HEK293T (cell line): ENCODE results near the gene DRD2.

Experiments used
- CTCF ChIA-PET: fragments of 350-600 bp; formaldehyde crosslinking; extraction: SDS; loops from one replicate; lab custom pipeline; 2021; ENCODE audit warnings: antibody characterized with exemption, inconsistent platforms; lab: Yijun Ruan, JAX
- POLR2A ChIA-PET: fragments of 350-600 bp; formaldehyde crosslinking; extraction: SDS; loops from one replicate; lab custom pipeline; 2020; ENCODE audit warnings: antibody characterized with exemption, inconsistent platforms; lab: Yijun Ruan, JAX
- DNase-seq: peaks from one replicate; pipeline ENCODE4 v3.0.0; 2012; ENCODE audit warnings: mixed read lengths; ENCODE audit errors: extremely low spot score
- ARNT ChIP-seq: fragments of 450-650 bp; IDR thresholded peaks from 2 replicates; pipeline ENCODE4 v1.6.1; 2017; ENCODE audit warnings: mild to moderate bottlenecking
- BHLHE40 ChIP-seq: fragments of 450-650 bp; IDR thresholded peaks from 2 replicates; pipeline ENCODE4 v1.6.1; 2016; ENCODE audit warnings: mild to moderate bottlenecking, moderate library complexity, borderline replicate concordance
- CTBP1 ChIP-seq: fragments of 450-650 bp; IDR thresholded peaks from 2 replicates; pipeline ENCODE4 v1.6.1; 2016; ENCODE audit warnings: borderline replicate concordance
- ELF4 ChIP-seq: fragments of 450-650 bp; IDR thresholded peaks from 2 replicates; pipeline ENCODE4 v1.6.1; 2017; ENCODE audit warnings: antibody characterized with exemption
- FOXA1 ChIP-seq: fragments of 450-650 bp; IDR thresholded peaks from 2 replicates; pipeline ENCODE4 v1.6.1; 2016; ENCODE audit warnings: mild to moderate bottlenecking
- FOXK2 ChIP-seq: fragments of 450-650 bp; IDR thresholded peaks from 2 replicates; pipeline ENCODE4 v1.6.1; 2016; ENCODE audit warnings: mild to moderate bottlenecking
- FOXM1 ChIP-seq: fragments of 450-650 bp; IDR thresholded peaks from 2 replicates; pipeline ENCODE4 v1.6.1; 2017; ENCODE audit warnings: mild to moderate bottlenecking, borderline replicate concordance
- HDGF ChIP-seq: fragments of 450-650 bp; IDR thresholded peaks from 2 replicates; pipeline ENCODE4 v1.6.1; 2017; ENCODE audit warnings: antibody characterized with exemption, borderline replicate concordance
- L3MBTL2 ChIP-seq: fragments of 450-650 bp; conservative IDR thresholded peaks from 2 replicates; pipeline ENCODE4 v1.6.1; 2016; ENCODE audit warnings: mild to moderate bottlenecking
- LEF1 ChIP-seq: fragments of 450-650 bp; IDR thresholded peaks from 2 replicates; pipeline ENCODE4 v1.6.1; 2017; ENCODE audit warnings: mild to moderate bottlenecking, borderline replicate concordance
- NFRKB ChIP-seq: fragments of 450-650 bp; IDR thresholded peaks from 2 replicates; pipeline ENCODE4 v1.6.1; 2016; ENCODE audit warnings: mild to moderate bottlenecking, moderate library complexity
- SP1 ChIP-seq: fragments of 450-650 bp; IDR thresholded peaks from 2 replicates; pipeline ENCODE4 v1.6.1; 2017
- SUZ12 ChIP-seq: fragments of 450-650 bp; IDR thresholded peaks from 2 replicates; pipeline ENCODE4 v1.6.1; 2016; ENCODE audit warnings: mild to moderate bottlenecking
- TARDBP ChIP-seq: fragments of 450-650 bp; IDR thresholded peaks from 2 replicates; pipeline ENCODE4 v1.6.1; 2016
- ZNF384 ChIP-seq: fragments of 450-650 bp; IDR thresholded peaks from 2 replicates; pipeline ENCODE4 v1.6.1; 2016
- TF ChIP-seq, protein P1 (sequence below): fragments of 450-650 bp; IDR thresholded peaks from 2 replicates; pipeline ENCODE4 v1.6.1; 2016

Gene DRD2

DNA sequence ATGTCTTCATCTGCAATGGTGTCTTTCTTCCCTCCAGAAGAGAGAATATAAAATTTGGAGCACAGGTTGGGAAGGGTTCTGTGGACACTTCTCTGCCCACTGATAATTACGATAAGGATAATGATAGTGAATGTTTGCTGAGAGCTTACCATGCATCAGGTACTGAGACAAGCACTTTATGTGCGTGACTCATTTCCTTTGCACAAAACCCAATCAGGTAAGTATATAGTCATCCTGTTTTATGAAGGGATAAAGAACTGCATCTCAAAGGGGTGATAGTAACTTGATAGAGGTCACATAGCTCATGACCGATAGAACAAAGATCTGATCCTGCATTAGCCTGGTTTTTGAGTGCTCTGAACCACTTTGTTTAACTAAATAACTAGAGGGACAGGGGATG, 9.4 kb downstream of the DRD2 start:
- ChIA-PET POLR2A (no interaction called here), CTCF (interaction anchor here (1.0 kb wide), 1 partner anchor 8 kb away, joined by 4 read pairs; no protein-coding TSS in a partner anchor)
- no peak for DNase-seq
- TF ChIP-seq SUZ12, result no peak
- TF ChIP-seq, protein P1, sequence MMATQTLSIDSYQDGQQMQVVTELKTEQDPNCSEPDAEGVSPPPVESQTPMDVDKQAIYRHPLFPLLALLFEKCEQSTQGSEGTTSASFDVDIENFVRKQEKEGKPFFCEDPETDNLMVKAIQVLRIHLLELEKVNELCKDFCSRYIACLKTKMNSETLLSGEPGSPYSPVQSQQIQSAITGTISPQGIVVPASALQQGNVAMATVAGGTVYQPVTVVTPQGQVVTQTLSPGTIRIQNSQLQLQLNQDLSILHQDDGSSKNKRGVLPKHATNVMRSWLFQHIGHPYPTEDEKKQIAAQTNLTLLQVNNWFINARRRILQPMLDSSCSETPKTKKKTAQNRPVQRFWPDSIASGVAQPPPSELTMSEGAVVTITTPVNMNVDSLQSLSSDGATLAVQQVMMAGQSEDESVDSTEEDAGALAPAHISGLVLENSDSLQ, result no peak
- no peak for TF ChIP-seq NFRKB
- no peak for TF ChIP-seq FOXA1
- TF ChIP-seq SP1, result no peak
- TF ChIP-seq FOXK2, result no peak
- no peak for TF ChIP-seq ELF4
- TF ChIP-seq HDGF, result no peak

DNA sequence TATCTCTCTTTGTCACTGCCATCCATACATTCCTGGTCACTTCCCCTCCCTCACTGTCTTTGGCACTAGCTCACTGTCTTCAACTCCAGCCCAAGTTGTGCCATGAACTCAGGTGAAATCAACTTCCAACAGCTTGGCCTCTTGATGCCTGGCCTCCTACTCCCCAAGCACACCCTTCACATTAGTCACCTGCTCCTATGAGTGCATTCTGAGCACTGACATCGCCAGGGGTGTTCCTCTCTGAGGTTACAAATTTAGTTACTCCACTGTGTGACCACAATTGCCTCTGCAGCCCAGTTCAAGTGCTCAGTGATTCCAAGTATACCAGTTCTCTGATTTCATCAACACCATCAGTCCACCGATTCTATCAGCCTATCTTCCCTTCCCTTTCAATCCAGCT, 10.8 kb downstream of the DRD2 start:
- DNase-seq, result no peak
- ChIA-PET POLR2A (no interaction called here), CTCF (no interaction called here)
- TF ChIP-seq, protein P1, result no peak

DNA sequence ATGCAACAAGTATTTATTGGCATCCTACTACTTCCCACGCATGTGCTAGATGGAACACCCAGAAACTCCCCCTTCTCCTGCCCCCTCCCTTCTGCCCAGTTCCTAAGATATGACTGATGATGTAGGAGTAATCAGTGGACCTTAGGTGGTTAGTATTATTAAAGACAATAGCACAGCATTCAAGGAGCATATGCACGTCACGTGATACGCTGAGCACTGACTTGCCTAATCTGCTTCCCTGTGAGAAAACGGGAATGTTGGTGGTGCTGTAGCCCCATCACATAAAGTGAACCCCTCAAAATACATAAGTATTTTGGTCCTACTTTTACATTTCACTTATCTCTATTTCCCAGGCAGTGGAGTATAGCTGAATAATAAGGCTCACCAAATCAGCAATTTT, 12.4 kb downstream of the DRD2 start:
- ChIA-PET POLR2A (no interaction called here), CTCF (no interaction called here)
- no peak for TF ChIP-seq TARDBP
- TF ChIP-seq FOXM1, result no peak
- TF ChIP-seq FOXK2, result no peak
- TF ChIP-seq HDGF, result no peak
- DNase-seq, result no peak

DNA sequence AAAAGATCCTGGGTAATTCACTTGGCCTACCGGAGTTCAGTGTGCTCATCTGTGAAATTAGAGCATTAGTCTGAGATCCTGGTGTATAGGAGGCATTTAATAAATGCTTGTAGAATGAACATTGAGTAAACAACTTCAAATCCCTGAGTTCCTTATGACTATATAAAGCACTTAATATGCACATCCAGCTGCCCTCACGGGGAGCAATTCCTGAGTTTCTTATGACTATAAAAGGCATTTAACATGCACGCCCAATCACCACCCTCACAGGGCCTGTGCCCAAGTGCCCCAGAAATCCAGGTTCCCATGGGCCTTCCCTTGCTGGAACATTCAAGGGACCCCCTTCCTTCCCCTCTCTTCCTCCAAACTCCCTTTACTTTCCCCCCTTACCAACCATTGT, 13.6 kb downstream of the DRD2 start:
- POLR2A ChIA-PET, result no interaction called here
- no peak for DNase-seq
- TF ChIP-seq TARDBP (no peak), ARNT (no peak), LEF1 (no peak), NFRKB (no peak), ZNF384 (no peak), FOXA1 (no peak), HDGF (no peak)
- CTCF ChIA-PET, result no interaction called here

DNA sequence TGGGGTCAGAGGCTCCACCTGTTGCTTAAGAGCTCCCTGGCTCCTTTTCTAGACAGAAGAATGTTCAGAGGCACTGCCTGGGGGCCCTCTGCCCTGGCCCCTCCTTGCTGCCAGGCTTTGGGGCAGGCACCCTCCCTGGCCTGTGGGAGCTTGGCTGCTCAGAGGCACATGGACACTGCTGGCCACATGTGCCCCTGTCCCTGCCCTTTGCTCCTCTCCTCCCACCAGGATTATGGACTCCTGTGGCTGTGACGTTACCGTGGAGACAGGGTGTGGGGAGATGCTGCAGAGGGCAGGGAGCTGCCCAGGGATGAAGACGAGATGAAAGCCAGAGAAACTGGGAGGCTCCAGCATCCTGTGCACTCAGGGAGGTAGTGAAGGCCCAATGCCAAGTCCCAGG, 14.7 kb downstream of the DRD2 start:
- no peak for TF ChIP-seq ARNT
- TF ChIP-seq ELF4, result no peak
- TF ChIP-seq FOXA1, result no peak
- TF ChIP-seq SP1, result no peak
- TF ChIP-seq HDGF, result no peak
- no peak for TF ChIP-seq NFRKB
- no peak for TF ChIP-seq SUZ12
- no peak for TF ChIP-seq L3MBTL2
- TF ChIP-seq FOXM1, result no peak
- TF ChIP-seq TARDBP, result no peak
- no peak for TF ChIP-seq BHLHE40
- no peak for TF ChIP-seq LEF1
- no peak for TF ChIP-seq CTBP1
- TF ChIP-seq, protein P1, result no peak
- ChIA-PET CTCF (no interaction called here), POLR2A (no interaction called here)
- no peak for DNase-seq

DNA sequence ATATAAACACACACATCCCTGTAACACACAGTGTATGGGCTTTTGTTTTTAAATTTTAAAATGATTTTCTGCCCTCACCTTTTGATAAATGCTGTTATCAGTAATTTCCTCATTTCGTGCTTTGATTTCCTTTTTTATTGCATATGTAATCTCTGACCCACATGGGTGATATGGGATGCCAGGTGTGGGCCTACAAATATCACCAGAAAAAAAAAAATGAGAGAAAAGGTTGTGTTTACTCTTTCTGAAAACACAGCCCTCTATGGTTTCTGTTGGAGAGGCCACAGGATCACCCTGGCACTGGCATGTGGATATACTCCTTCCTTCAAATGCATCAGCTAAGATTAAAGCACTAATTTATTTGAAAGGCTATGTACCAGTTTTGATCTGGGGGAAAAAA, 17.0 kb downstream of the DRD2 start:
- ChIA-PET POLR2A (no interaction called here), CTCF (interaction anchor here (1.2 kb wide), 1 partner anchor 56 kb away, joined by 3 read pairs; no protein-coding TSS in a partner anchor)
- TF ChIP-seq LEF1 (no peak), FOXK2 (no peak), ARNT (no peak), TARDBP (no peak), FOXM1 (no peak), FOXA1 (no peak), ELF4 (no peak), NFRKB (no peak), ZNF384 (no peak), HDGF (no peak), L3MBTL2 (no peak)
- DNase-seq, result no peak

DNA sequence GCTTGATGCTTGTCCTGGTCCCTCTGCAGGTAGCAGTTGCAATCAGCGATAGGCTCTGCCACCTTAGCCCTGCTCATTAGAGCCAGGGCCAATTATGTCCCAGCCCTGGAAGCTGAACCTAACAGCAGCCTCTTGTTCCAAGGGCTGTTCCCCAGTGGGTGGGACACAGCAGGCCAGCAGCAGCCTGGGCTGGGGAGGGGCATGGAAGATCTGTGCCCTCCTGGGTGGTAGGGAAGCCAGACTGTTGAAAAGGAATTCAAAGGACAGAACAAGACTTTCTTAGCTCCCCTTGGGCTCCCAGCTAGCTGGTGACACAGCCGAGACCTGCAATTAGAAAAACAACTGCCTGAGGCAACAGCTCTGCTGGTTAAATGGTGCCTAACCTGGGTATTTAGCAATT, 17.4 kb downstream of the DRD2 start:
- ChIA-PET CTCF (interaction anchor here (1.0 to 1.2 kb wide), 2 partner anchors 8 to 56 kb away, joined by 3 to 4 read pairs; no protein-coding TSS in a partner anchor), POLR2A (no interaction called here)
- no peak for TF ChIP-seq FOXK2
- no peak for TF ChIP-seq FOXM1
- no peak for TF ChIP-seq TARDBP
- no peak for TF ChIP-seq HDGF
- no peak for TF ChIP-seq SP1
- no peak for TF ChIP-seq ARNT
- TF ChIP-seq SUZ12, result no peak
- TF ChIP-seq ZNF384, result no peak
- TF ChIP-seq, protein P1, result no peak
- no peak for TF ChIP-seq LEF1
- no peak for TF ChIP-seq BHLHE40
- no peak for TF ChIP-seq CTBP1
- no peak for TF ChIP-seq ELF4
- DNase-seq, result no peak
